ENCODE measurements around the gene TSC22D1. TPM values are rescaled to one million over a fixed set of nuclear protein-coding genes. Genes with fewer than 3 reads are reported as not detected.
A peak's percentile ranks its signal among the peaks of the same experiment; 100 is the strongest.

Gene TSC22D1
- polyA plus RNA-seq: 338 and 355 TPM in 2 replicates
- polyA minus RNA-seq: 338 and 351 TPM in 2 replicates

DNA sequence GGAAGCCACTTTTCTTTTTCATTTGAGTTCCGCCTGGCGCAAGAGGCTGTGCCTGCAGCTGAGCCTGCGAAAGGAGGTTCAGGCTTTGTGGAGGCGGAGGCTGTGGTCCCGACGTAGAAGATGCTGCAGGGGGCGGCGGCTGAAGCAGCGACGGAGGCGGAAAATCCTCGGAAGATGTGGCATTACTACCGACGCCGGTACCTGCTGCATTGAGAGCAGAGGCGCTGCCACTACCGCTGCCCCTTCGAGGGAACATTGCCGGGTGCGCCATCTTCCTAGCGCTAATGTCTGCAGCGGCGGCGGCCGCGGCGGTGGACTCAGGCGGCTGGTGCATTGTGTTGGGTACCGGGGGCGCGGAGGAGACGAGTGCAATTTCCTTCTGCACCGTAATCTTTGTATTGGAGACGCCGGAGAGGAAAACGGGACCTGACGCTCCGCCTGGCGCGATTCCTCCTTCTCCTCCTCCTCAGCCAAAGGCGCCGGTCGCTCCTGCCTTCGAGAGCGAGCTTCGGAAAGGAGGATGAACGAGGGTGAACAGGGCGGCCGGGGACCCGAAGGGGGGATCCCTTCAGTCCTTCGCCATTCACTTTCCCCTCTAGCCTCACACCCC is at the start of gene TSC22D1:
TSC22D1 (minus strand) TSS at position 590 of the 610 bp plus-strand sequence; CDS start at position 334, 256 bp downstream.
- Histone ChIP-seq H3K79me2 (replicated peaks; ENCODE audit: insufficient read depth, low read length) (peaks cover 53% of the 10 kb centered on the region), H3K27ac (ENCODE audit: low read length) (peak within 1 kb of the TSS; percentile 98), H3K27me3 (ENCODE audit: insufficient read depth, low read depth, low read length) (no peaks in the 10 kb centered on the region), H4K20me1 (ENCODE audit: insufficient read depth) (peaks cover 38% of the 10 kb centered on the region), H3K9ac (ENCODE audit: low read length) (peak within 1 kb of the TSS; percentile 99), H3K4me3 (ENCODE audit: low read length) (peak within 1 kb of the TSS; percentile 92), H2AFZ (ENCODE audit: low read depth, low read length) (peak within 1 kb of the TSS; percentile 33), H3K9me3 (ENCODE audit: low read length) (no peaks in the 10 kb centered on the region), H3K36me3 (ENCODE audit: insufficient read depth, low read length) (peaks cover 7% of the 10 kb centered on the region), H3K9me2 (ENCODE audit: insufficient read depth, low read length) (no peaks in the 10 kb centered on the region), H3F3A (ENCODE audit: insufficient read depth, low read length, poor library complexity, severe bottlenecking) (peaks cover 12% of the 10 kb centered on the region), H3K4me2 (ENCODE audit: low read length) (peak within 1 kb of the TSS; percentile 99)
- TF ChIP-seq EP300 (conservative IDR thresholded peaks at IDR 0.05; ENCODE audit: poor library complexity, severe bottlenecking): no peak
- peak; percentile 37 for TF ChIP-seq CTCF (IDR thresholded peaks at IDR 0.05; ENCODE audit: poor library complexity, severe bottlenecking)
- TF ChIP-seq SMC3 (conservative IDR thresholded peaks at IDR 0.05; ENCODE audit: poor library complexity): no peak
- peak; percentile 61 for TF ChIP-seq POLR2AphosphoS5 (IDR thresholded peaks at IDR 0.05)
- TF ChIP-seq EZH2 (IDR thresholded peaks at IDR 0.05; ENCODE audit: borderline replicate concordance, insufficient read depth, low read length, poor library complexity, severe bottlenecking): no peak
- TF ChIP-seq TAF1 (IDR thresholded peaks at IDR 0.05; ENCODE audit: low read depth): peak; percentile 80
- TF ChIP-seq, protein P1, sequence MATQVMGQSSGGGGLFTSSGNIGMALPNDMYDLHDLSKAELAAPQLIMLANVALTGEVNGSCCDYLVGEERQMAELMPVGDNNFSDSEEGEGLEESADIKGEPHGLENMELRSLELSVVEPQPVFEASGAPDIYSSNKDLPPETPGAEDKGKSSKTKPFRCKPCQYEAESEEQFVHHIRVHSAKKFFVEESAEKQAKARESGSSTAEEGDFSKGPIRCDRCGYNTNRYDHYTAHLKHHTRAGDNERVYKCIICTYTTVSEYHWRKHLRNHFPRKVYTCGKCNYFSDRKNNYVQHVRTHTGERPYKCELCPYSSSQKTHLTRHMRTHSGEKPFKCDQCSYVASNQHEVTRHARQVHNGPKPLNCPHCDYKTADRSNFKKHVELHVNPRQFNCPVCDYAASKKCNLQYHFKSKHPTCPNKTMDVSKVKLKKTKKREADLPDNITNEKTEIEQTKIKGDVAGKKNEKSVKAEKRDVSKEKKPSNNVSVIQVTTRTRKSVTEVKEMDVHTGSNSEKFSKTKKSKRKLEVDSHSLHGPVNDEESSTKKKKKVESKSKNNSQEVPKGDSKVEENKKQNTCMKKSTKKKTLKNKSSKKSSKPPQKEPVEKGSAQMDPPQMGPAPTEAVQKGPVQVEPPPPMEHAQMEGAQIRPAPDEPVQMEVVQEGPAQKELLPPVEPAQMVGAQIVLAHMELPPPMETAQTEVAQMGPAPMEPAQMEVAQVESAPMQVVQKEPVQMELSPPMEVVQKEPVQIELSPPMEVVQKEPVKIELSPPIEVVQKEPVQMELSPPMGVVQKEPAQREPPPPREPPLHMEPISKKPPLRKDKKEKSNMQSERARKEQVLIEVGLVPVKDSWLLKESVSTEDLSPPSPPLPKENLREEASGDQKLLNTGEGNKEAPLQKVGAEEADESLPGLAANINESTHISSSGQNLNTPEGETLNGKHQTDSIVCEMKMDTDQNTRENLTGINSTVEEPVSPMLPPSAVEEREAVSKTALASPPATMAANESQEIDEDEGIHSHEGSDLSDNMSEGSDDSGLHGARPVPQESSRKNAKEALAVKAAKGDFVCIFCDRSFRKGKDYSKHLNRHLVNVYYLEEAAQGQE (IDR thresholded peaks at IDR 0.05; ENCODE audit: borderline replicate concordance): peak; percentile 75
- peak; percentile 44 for TF ChIP-seq RAD21 (conservative IDR thresholded peaks at IDR 0.05)
- TF ChIP-seq MXI1 (conservative IDR thresholded peaks at IDR 0.05; ENCODE audit: poor library complexity, severe bottlenecking): peak; percentile 35

DNA sequence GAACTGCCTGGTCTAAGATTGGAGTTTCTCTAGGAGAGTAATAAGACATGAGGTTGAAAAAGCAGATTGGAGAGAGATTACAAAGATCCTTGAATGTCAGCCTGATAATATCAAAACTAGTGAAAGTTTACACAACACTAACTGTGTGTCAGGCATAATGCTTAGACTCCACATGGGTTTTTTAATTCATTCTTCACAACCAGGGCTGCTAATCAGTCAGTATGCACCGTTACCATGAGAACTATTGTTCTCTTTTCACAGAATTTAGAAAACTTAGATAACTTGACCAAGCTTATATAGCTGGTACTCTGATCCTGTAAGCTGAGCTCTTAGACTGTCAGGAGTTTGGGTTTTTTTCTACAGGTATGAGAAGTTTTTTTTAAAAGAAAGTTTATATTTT is 46.6 kb upstream of the TSC22D1 start:
- H3K9me2 ChIP-seq (ENCODE audit: insufficient read depth, low read length): no peaks in the 10 kb centered on the region
- peak overlapping the region; percentile 42 for H3K4me3 ChIP-seq (ENCODE audit: low read length)
- peak overlapping the region; percentile 3 for H3K9ac ChIP-seq (ENCODE audit: low read length)
- H4K20me1 ChIP-seq (ENCODE audit: insufficient read depth): no peaks in the 10 kb centered on the region
- H3K79me2 ChIP-seq (replicated peaks; ENCODE audit: insufficient read depth, low read length): no peaks in the 10 kb centered on the region
- peak overlapping the region; percentile 63 for H3K4me2 ChIP-seq (ENCODE audit: low read length)
- peak overlapping the region; percentile 52 for H3K27ac ChIP-seq (ENCODE audit: low read length)
- no peaks in the 10 kb centered on the region for H3K36me3 ChIP-seq (ENCODE audit: insufficient read depth, low read length)
- no peak overlapping the region for H2AFZ ChIP-seq (ENCODE audit: low read depth, low read length)
- H3K9me3 ChIP-seq (ENCODE audit: low read length): no peaks in the 10 kb centered on the region
- TF ChIP-seq EZH2 (IDR thresholded peaks at IDR 0.05; ENCODE audit: borderline replicate concordance, insufficient read depth, low read length, poor library complexity, severe bottlenecking): no peak
- H3K27me3 ChIP-seq (ENCODE audit: insufficient read depth, low read depth, low read length): no peaks in the 10 kb centered on the region
- H3F3A ChIP-seq (ENCODE audit: insufficient read depth, low read length, poor library complexity, severe bottlenecking): no peaks in the 10 kb centered on the region

Data from neural cell (in vitro differentiated cells).